Mammary epithelial cell (primary cell): ENCODE measurements around the gene TRIM17.

Source experiments
- EZH2 ChIP-seq: IDR thresholded peaks from 2 replicates; pipeline ENCODE4 v1.6.1; 2012; ENCODE audit warnings: low read length, inconsistent platforms, borderline replicate concordance
- TF ChIP-seq, protein P1 (sequence below), 2 donors: IDR thresholded peaks in 1 of 2; conservative IDR thresholded peaks in 1 of 2; 2 replicates each; pipeline ENCODE4 v1.5.1; 2011 to 2012; ENCODE audit warnings: inconsistent platforms in 2 of 2, low read length in 2 of 2, mild to moderate bottlenecking in 2 of 2, control low read depth in 1 of 2, low read depth in 1 of 2; ENCODE audit not compliant: insufficient read depth in 1 of 2; ENCODE audit errors: extremely low read depth in 1 of 2

DNA sequence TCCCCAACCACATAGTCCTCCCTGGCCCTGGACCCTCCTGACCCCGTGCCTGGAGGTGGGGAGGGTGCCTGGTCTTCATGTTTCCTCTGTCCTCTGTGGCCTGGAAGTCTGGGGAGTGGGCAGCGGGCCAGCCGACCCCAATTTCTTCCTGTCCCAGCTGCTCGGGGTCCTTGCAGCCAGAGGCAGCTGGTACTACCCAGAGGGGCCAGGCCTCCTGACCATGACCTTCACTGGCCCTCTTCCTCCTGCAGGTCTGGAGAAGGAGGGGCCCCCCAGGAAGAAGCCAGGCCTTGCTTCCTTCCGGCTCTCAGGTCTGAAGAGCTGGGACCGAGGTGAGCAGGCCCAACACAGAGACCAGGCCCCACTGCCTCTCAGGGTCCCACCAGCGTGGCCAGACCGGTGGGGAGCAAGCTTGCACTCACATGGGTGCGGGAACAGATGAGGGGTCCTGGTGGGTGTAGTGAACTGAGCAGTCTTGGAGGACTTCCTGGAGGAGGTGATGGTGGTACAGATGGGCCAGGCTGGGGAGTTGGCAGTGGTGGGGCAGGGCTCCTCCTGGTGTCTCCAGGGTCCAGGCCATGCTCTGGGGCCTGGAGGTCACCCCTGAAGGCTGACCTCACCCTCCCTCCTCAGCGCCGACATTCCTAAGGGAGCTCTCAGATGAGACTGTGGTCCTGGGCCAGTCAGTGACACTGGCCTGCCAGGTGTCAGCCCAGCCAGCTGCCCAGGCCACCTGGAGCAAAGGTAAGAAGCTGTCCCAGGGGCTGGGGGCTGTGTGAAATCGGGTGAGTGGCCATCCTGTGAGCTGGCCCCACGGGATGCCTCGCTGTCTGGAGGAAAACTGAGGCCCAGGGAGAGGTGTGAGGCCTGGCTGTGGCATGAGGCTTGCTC, 42.7 kb downstream of the TRIM17 start:
- TF ChIP-seq, protein P1, sequence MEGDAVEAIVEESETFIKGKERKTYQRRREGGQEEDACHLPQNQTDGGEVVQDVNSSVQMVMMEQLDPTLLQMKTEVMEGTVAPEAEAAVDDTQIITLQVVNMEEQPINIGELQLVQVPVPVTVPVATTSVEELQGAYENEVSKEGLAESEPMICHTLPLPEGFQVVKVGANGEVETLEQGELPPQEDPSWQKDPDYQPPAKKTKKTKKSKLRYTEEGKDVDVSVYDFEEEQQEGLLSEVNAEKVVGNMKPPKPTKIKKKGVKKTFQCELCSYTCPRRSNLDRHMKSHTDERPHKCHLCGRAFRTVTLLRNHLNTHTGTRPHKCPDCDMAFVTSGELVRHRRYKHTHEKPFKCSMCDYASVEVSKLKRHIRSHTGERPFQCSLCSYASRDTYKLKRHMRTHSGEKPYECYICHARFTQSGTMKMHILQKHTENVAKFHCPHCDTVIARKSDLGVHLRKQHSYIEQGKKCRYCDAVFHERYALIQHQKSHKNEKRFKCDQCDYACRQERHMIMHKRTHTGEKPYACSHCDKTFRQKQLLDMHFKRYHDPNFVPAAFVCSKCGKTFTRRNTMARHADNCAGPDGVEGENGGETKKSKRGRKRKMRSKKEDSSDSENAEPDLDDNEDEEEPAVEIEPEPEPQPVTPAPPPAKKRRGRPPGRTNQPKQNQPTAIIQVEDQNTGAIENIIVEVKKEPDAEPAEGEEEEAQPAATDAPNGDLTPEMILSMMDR (conservative IDR thresholded peaks at IDR 0.05 in 1 of 2, IDR thresholded peaks at IDR 0.05 in 1 of 2; ENCODE audit: extremely low read depth in 1 of 2, insufficient read depth in 1 of 2, low read depth in 1 of 2, low read length in 2 of 2), result no peak
- TF ChIP-seq EZH2, result no peak
